ENCODE results near the gene RENBP.

RENBP gene

GRCh38 chrX:153917869-153918268, 26.6 kb downstream of the RENBP start:
- TF ChIP-seq, protein P1, sequence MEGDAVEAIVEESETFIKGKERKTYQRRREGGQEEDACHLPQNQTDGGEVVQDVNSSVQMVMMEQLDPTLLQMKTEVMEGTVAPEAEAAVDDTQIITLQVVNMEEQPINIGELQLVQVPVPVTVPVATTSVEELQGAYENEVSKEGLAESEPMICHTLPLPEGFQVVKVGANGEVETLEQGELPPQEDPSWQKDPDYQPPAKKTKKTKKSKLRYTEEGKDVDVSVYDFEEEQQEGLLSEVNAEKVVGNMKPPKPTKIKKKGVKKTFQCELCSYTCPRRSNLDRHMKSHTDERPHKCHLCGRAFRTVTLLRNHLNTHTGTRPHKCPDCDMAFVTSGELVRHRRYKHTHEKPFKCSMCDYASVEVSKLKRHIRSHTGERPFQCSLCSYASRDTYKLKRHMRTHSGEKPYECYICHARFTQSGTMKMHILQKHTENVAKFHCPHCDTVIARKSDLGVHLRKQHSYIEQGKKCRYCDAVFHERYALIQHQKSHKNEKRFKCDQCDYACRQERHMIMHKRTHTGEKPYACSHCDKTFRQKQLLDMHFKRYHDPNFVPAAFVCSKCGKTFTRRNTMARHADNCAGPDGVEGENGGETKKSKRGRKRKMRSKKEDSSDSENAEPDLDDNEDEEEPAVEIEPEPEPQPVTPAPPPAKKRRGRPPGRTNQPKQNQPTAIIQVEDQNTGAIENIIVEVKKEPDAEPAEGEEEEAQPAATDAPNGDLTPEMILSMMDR (IDR thresholded peaks at IDR 0.05; ENCODE audit: extremely low read depth, insufficient read depth, missing control alignments): no peak
- DNase-seq (ENCODE audit: low spot score): no peak
- in situ Hi-C loops (cut with MboI; ENCODE audit: low pct_unique_long_range_greater_than_20kb, low sequenced_read_pairs, unreplicated experiment): no loop called here

- in situ Hi-C loops (cut with MboI; ENCODE audit: low pct_unique_long_range_greater_than_20kb, low sequenced_read_pairs, unreplicated experiment): no loop called here
- no peak for DNase-seq (ENCODE audit: low spot score)
- TF ChIP-seq, protein P1 (IDR thresholded peaks at IDR 0.05; ENCODE audit: extremely low read depth, insufficient read depth, missing control alignments): no peak
Observed at GRCh38 chrX:153913701-153914100, 30.7 kb downstream of the RENBP start.

GRCh38 chrX:153913211-153913610, 31.2 kb downstream of the RENBP start:
- in situ Hi-C loops (cut with MboI; ENCODE audit: low pct_unique_long_range_greater_than_20kb, low sequenced_read_pairs, unreplicated experiment): no loop called here
- DNase-seq (ENCODE audit: low spot score): no peak

GRCh38 chrX:153911798-153912197, 32.6 kb downstream of the RENBP start:
- TF ChIP-seq, protein P1 (IDR thresholded peaks at IDR 0.05; ENCODE audit: extremely low read depth, insufficient read depth, missing control alignments): no peak
- no peak for DNase-seq (ENCODE audit: low spot score)
- in situ Hi-C loops (cut with MboI; ENCODE audit: low pct_unique_long_range_greater_than_20kb, low sequenced_read_pairs, unreplicated experiment): no loop called here

More at GRCh38 chrX:153913211-153913610, 31.2 kb downstream of the RENBP start:
- TF ChIP-seq, protein P1 (IDR thresholded peaks at IDR 0.05; ENCODE audit: extremely low read depth, insufficient read depth, missing control alignments): no peak

GRCh38 chrX:153910446-153910845, 34.0 kb downstream of the RENBP start:
- in situ Hi-C loops (cut with MboI; ENCODE audit: low pct_unique_long_range_greater_than_20kb, low sequenced_read_pairs, unreplicated experiment): no loop called here
- DNase-seq (ENCODE audit: low spot score): no peak
- TF ChIP-seq, protein P1 (IDR thresholded peaks at IDR 0.05; ENCODE audit: extremely low read depth, insufficient read depth, missing control alignments): no peak

- TF ChIP-seq, protein P1 (IDR thresholded peaks at IDR 0.05; ENCODE audit: extremely low read depth, insufficient read depth, missing control alignments): no peak
- DNase-seq (ENCODE audit: low spot score): no peak
- in situ Hi-C loops (cut with MboI; ENCODE audit: low pct_unique_long_range_greater_than_20kb, low sequenced_read_pairs, unreplicated experiment): no loop called here
Observed at GRCh38 chrX:153909980-153910360, 34.5 kb downstream of the RENBP start.
